Activated CD4-positive, alpha-beta T cell treated with anti-CD3 and anti-CD28 coated beads, Interleukin-2, Interleukin-4, amounts not matched to agents 100 ng/mL and 50 ng/mL, durations not matched to agents 16 hours and 8 hours (primary cell): ENCODE results near the gene SPATA6L.

Experiments used
- DNase-seq: peaks from one replicate; pipeline ENCODE4 v3.0.0-alpha.2; 2020; ENCODE audit warnings: low spot score

SPATA6L gene

GRCh38 chr9:4584636-4585035 is 81.6 kb downstream of the SPATA6L start:
- DNase-seq: no peak

- DNase-seq: no peak
Measured at GRCh38 chr9:4583001-4583400, 83.3 kb downstream of the SPATA6L start.

- DNase-seq: no peak
Measured at GRCh38 chr9:4581861-4582565, 84.3 kb downstream of the SPATA6L start.

- no peak for DNase-seq
Measured at GRCh38 chr9:4581035-4581760, 85.1 kb downstream of the SPATA6L start.

GRCh38 chr9:4579001-4579400 is 87.3 kb downstream of the SPATA6L start:
- DNase-seq: no peak

- no peak for DNase-seq
Measured at GRCh38 chr9:4576448-4576847, 89.8 kb downstream of the SPATA6L start.

GRCh38 chr9:4575997-4576396 is 90.3 kb downstream of the SPATA6L start:
- DNase-seq: no peak

- DNase-seq: peak; percentile 6
Measured at GRCh38 chr9:4574657-4575243, 91.5 kb downstream of the SPATA6L start.

- no peak for DNase-seq
Measured at GRCh38 chr9:4573634-4574389, 92.5 kb downstream of the SPATA6L start.

- no peak for DNase-seq
Measured at GRCh38 chr9:4573176-4573575, 93.1 kb downstream of the SPATA6L start.

GRCh38 chr9:4572184-4572826 is 94.0 kb downstream of the SPATA6L start:
- no peak for DNase-seq

- DNase-seq: no peak
Measured at GRCh38 chr9:4569101-4569500, 97.2 kb downstream of the SPATA6L start.

GRCh38 chr9:4567601-4568000 is 98.7 kb downstream of the SPATA6L start:
- DNase-seq: no peak

- DNase-seq: no peak
Measured at GRCh38 chr9:4566806-4567205, 99.5 kb downstream of the SPATA6L start.

GRCh38 chr9:4563105-4563504 is 103.2 kb downstream of the SPATA6L start:
- DNase-seq: no peak

GRCh38 chr9:4559261-4560182 is 106.8 kb downstream of the SPATA6L start:
- no peak for DNase-seq

GRCh38 chr9:4558371-4558998 is 107.8 kb downstream of the SPATA6L start:
- no peak for DNase-seq

GRCh38 chr9:4555236-4555635 is 111.0 kb downstream of the SPATA6L start:
- DNase-seq: no peak

GRCh38 chr9:4553951-4554381 is 112.3 kb downstream of the SPATA6L start:
- DNase-seq: no peak

- DNase-seq: no peak
Measured at GRCh38 chr9:4550777-4551484, 115.3 kb downstream of the SPATA6L start.
